ENCODE data around the gene TSPEAR. TPM values are rescaled to one million over a fixed set of nuclear protein-coding genes. Genes with fewer than 3 reads are reported as not detected.
"Not testable (repeated sequence)": the region's sequence is repeated elsewhere in the genome, so short reads cannot be mapped to it uniquely, and the experiment has no call there.

Gene TSPEAR
- total RNA-seq, 1 donor from 2014 or later, result 0.65 TPM

GRCh38 chr21:44555200-44555875 is 156.0 kb downstream of the TSPEAR start:
- ATAC-seq (no peak), DNase-seq (ENCODE audit: missing footprints) (no peak)
- intact Hi-C loops (cut with DNase I), result no loop called here

- no peak for ATAC-seq
- no peak for DNase-seq (ENCODE audit: missing footprints)
- intact Hi-C loops (cut with DNase I), result no loop called here
Observed at GRCh38 chr21:44552681-44553080, 158.7 kb downstream of the TSPEAR start.

GRCh38 chr21:44552136-44552535 is 159.2 kb downstream of the TSPEAR start:
- no peak for DNase-seq (ENCODE audit: missing footprints)
- intact Hi-C loops (cut with DNase I), result no loop called here

GRCh38 chr21:44551340-44551961 is 159.9 kb downstream of the TSPEAR start, which contains the start of gene KRTAP10-2:
Gene KRTAP10-2 (minus strand): TSS chr21:44551505. CDS start chr21:44551458, 47 bp downstream.
- DNase-seq (ENCODE audit: missing footprints), result no peak
- intact Hi-C loops (cut with DNase I), result no loop called here
- no peak for ATAC-seq

More at GRCh38 chr21:44552136-44552535, 159.2 kb downstream of the TSPEAR start:
- ATAC-seq, result no peak

- intact Hi-C loops (cut with DNase I), result no loop called here
- ATAC-seq (no peak), DNase-seq (ENCODE audit: missing footprints) (no peak)
Observed at GRCh38 chr21:44550807-44551206, 160.6 kb downstream of the TSPEAR start.

- intact Hi-C loops (cut with DNase I); ATAC-seq; DNase-seq (ENCODE audit: missing footprints): not testable (repeated sequence)
Observed at GRCh38 chr21:44550285-44550684, 161.1 kb downstream of the TSPEAR start.

- ATAC-seq (no peak), DNase-seq (ENCODE audit: missing footprints) (no peak)
- intact Hi-C loops (cut with DNase I), result no loop called here
Observed at GRCh38 chr21:44549525-44550211, 161.7 kb downstream of the TSPEAR start.

- intact Hi-C loops (cut with DNase I), result no loop called here
- no peak for ATAC-seq
- DNase-seq (ENCODE audit: missing footprints), result no peak
Observed at GRCh38 chr21:44548922-44549321, 162.4 kb downstream of the TSPEAR start.

GRCh38 chr21:44548381-44548780 is 163.0 kb downstream of the TSPEAR start:
- intact Hi-C loops (cut with DNase I), result no loop called here
- ATAC-seq (no peak), DNase-seq (ENCODE audit: missing footprints) (no peak)

GRCh38 chr21:44547656-44548331 is 163.6 kb downstream of the TSPEAR start:
- ATAC-seq, result no peak
- intact Hi-C loops (cut with DNase I), result no loop called here

GRCh38 chr21:44544566-44544965 is 166.8 kb downstream of the TSPEAR start:
- ATAC-seq, result no peak
- no peak for DNase-seq (ENCODE audit: missing footprints)
- intact Hi-C loops (cut with DNase I), result no loop called here

More at GRCh38 chr21:44547656-44548331, 163.6 kb downstream of the TSPEAR start:
- DNase-seq (ENCODE audit: missing footprints), result no peak

- no peak for ATAC-seq
Observed at GRCh38 chr21:44542716-44543115, 168.7 kb downstream of the TSPEAR start.

GRCh38 chr21:44540741-44541288 is 170.6 kb downstream of the TSPEAR start:
- no peak for ATAC-seq
- intact Hi-C loops (cut with DNase I), result no loop called here
- no peak for DNase-seq (ENCODE audit: missing footprints)

More at GRCh38 chr21:44542716-44543115, 168.7 kb downstream of the TSPEAR start:
- DNase-seq (ENCODE audit: missing footprints), result no peak
- intact Hi-C loops (cut with DNase I), result no loop called here

GRCh38 chr21:44539991-44540666 is 171.2 kb downstream of the TSPEAR start, which contains the start of gene KRTAP10-1:
Gene KRTAP10-1 (minus strand): TSS chr21:44540195. CDS start chr21:44540150, 45 bp downstream.
- ATAC-seq (no peak), DNase-seq (ENCODE audit: missing footprints) (no peak)
- intact Hi-C loops (cut with DNase I), result no loop called here

GRCh38 chr21:44539046-44539445 is 172.3 kb downstream of the TSPEAR start:
- no peak for ATAC-seq
- DNase-seq (ENCODE audit: missing footprints), result no peak
- intact Hi-C loops (cut with DNase I), result no loop called here

- intact Hi-C loops (cut with DNase I), result no loop called here
- ATAC-seq (no peak), DNase-seq (ENCODE audit: missing footprints) (no peak)
Observed at GRCh38 chr21:44537930-44538911, 173.2 kb downstream of the TSPEAR start.

- no peak for ATAC-seq
- DNase-seq (ENCODE audit: missing footprints), result no peak
- intact Hi-C loops (cut with DNase I), result no loop called here
Observed at GRCh38 chr21:44535963-44536362, 175.4 kb downstream of the TSPEAR start.

Measured in Right ventricle myocardium inferior (tissue), 1 donor.